Upper lobe of left lung (tissue), 4 donors: ENCODE measurements around the gene SPATA31D4.

ENCODE experiments used
- CTCF ChIP-seq, 6 experiments: fragments of 450-650 bp in 4 of 6; fragments of 200-600 bp in 2 of 6; sonication (generic) in 2 of 6; IDR thresholded peaks; one replicate each; pipeline ENCODE4 v1.5.1; 2016 to 2019; ENCODE audit warnings: antibody characterized with exemption in 6 of 6
- EP300 ChIP-seq, 4 donors: sonication (generic); formaldehyde crosslinking; IDR thresholded peaks; one replicate each; pipeline ENCODE4 v1.5.1; 2017; ENCODE audit warnings: antibody characterized with exemption in 4 of 4, control low read depth in 2 of 4
- POLR2A ChIP-seq, 4 donors: fragments of 450-650 bp; IDR thresholded peaks; one replicate each; pipeline ENCODE4 v1.5.1; 2016 to 2017; ENCODE audit warnings: antibody characterized with exemption in 4 of 4, mild to moderate bottlenecking in 2 of 4
- POLR2AphosphoS5 ChIP-seq, 2 donors: sonication (generic); formaldehyde crosslinking; IDR thresholded peaks; one replicate each; pipeline ENCODE4 v1.5.1; 2017; ENCODE audit warnings: antibody characterized with exemption in 2 of 2

- TF ChIP-seq CTCF (IDR thresholded peaks at IDR 0.05) (no peak), POLR2A (IDR thresholded peaks at IDR 0.05) (no peak), POLR2AphosphoS5 (IDR thresholded peaks at IDR 0.05) (no peak), EP300 (IDR thresholded peaks at IDR 0.05) (no peak)
These were observed 21.6 kb upstream of the SPATA31D4 start for GRCh38 chr9:81906671-81907070.
